ENCODE data around the gene PIP5K1B.

DNA sequence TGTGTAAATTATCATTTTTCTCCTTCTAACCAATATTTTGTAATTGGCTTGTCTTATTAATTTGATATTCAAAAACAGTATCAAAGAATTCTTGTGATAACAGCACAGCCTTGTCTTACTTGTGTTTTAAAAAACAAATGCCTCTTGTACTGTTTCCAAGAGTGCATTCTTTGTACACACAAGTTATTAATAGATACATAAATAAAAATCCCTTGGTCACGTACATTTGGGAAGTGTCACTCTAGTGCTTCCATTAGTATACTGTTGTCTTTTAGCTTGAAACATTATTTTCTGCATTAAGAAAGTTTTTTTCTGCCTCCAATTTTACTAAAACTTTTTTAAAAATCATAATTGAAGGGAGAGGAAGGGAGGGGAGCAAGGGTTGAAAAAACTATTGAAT is 133.2 kb downstream of the PIP5K1B start:
- TF ChIP-seq FOS (IDR thresholded peaks at IDR 0.05; ENCODE audit: borderline replicate concordance, insufficient read depth, low read length) (no peak), POLR2A (IDR thresholded peaks at IDR 0.05; ENCODE audit: low read depth, low read length) (no peak), POLR2AphosphoS5 (IDR thresholded peaks at IDR 0.05; ENCODE audit: insufficient read depth, low read depth, low read length) (no peak), MYC (IDR thresholded peaks at IDR 0.05; ENCODE audit: low read depth, low read length) (no peak), EZH2 (IDR thresholded peaks at IDR 0.05; ENCODE audit: borderline replicate concordance, low read depth, low read length, severe bottlenecking) (no peak)
- TF ChIP-seq, protein P1, sequence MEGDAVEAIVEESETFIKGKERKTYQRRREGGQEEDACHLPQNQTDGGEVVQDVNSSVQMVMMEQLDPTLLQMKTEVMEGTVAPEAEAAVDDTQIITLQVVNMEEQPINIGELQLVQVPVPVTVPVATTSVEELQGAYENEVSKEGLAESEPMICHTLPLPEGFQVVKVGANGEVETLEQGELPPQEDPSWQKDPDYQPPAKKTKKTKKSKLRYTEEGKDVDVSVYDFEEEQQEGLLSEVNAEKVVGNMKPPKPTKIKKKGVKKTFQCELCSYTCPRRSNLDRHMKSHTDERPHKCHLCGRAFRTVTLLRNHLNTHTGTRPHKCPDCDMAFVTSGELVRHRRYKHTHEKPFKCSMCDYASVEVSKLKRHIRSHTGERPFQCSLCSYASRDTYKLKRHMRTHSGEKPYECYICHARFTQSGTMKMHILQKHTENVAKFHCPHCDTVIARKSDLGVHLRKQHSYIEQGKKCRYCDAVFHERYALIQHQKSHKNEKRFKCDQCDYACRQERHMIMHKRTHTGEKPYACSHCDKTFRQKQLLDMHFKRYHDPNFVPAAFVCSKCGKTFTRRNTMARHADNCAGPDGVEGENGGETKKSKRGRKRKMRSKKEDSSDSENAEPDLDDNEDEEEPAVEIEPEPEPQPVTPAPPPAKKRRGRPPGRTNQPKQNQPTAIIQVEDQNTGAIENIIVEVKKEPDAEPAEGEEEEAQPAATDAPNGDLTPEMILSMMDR (IDR thresholded peaks at IDR 0.05; ENCODE audit: extremely low read depth in 1 of 2, insufficient read depth in 1 of 2, low read depth in 1 of 2, low read length in 2 of 2): no peak
- TF ChIP-seq, protein P2, sequence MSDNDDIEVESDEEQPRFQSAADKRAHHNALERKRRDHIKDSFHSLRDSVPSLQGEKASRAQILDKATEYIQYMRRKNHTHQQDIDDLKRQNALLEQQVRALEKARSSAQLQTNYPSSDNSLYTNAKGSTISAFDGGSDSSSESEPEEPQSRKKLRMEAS (IDR thresholded peaks at IDR 0.05; ENCODE audit: insufficient read depth, insufficient read length): no peak
